ENCODE data around the gene RERE.
A peak's percentile ranks its signal among the peaks of the same experiment; 100 is the strongest.
"Not testable (repeated sequence)": the region's sequence is repeated elsewhere in the genome, so short reads cannot be mapped to it uniquely, and the experiment has no call there.

The RERE gene

GRCh38 chr1:8450312-8450711 is 367.1 kb downstream of the RERE start:
- Mint-ChIP-seq H3K27ac (no peak overlapping the region), H3K9me3 (no peaks in the 10 kb centered on the region), H3K4me1 (peaks cover 21% of the 10 kb centered on the region), H3K4me3 (no peak overlapping the region), H3K27me3 (no peaks in the 10 kb centered on the region)
- ATAC-seq: no peak
- no peak for DNase-seq

- H3K4me1 Mint-ChIP-seq: peaks cover 24% of the 10 kb centered on the region
- H3K4me3 Mint-ChIP-seq: no peak overlapping the region
- ATAC-seq: peak; percentile 48
- DNase-seq: no peak
- no peaks in the 10 kb centered on the region for H3K9me3 Mint-ChIP-seq
- H3K27ac Mint-ChIP-seq: no peak overlapping the region
- no peaks in the 10 kb centered on the region for H3K27me3 Mint-ChIP-seq
These were observed 368.4 kb downstream of the RERE start for GRCh38 chr1:8448911-8449661.

GRCh38 chr1:8448505-8448904 is 368.9 kb downstream of the RERE start:
- DNase-seq, H3K27ac Mint-ChIP-seq, ATAC-seq, H3K27me3 Mint-ChIP-seq, H3K9me3 Mint-ChIP-seq: not testable (repeated sequence)
- Mint-ChIP-seq H3K4me3 (peak overlapping the region in 1 of 2 donors; percentile 27), H3K4me1 (peaks cover 24% of the 10 kb centered on the region)

GRCh38 chr1:8447616-8448150 is 369.8 kb downstream of the RERE start:
- Mint-ChIP-seq H3K27me3 (no peaks in the 10 kb centered on the region), H3K9me3 (no peaks in the 10 kb centered on the region), H3K4me3 (no peak overlapping the region), H3K4me1 (peaks cover 24% of the 10 kb centered on the region), H3K27ac (no peak overlapping the region)
- DNase-seq (no peak), ATAC-seq (no peak)

- not testable (repeated sequence) for H3K27me3 Mint-ChIP-seq, ATAC-seq, H3K9me3 Mint-ChIP-seq, DNase-seq
- Mint-ChIP-seq H3K27ac (peak overlapping the region in 1 of 2 donors; percentile 19), H3K4me1 (peaks cover 24% of the 10 kb centered on the region), H3K4me3 (peak overlapping the region in 1 of 2 donors; percentile 42)
These were observed 371.3 kb downstream of the RERE start for GRCh38 chr1:8446119-8446518.

- ATAC-seq (peak; percentile 15), DNase-seq (no peak)
- no peaks in the 10 kb centered on the region for H3K27me3 Mint-ChIP-seq
- H3K4me3 Mint-ChIP-seq: no peak overlapping the region
- peaks cover 36% of the 10 kb centered on the region for H3K4me1 Mint-ChIP-seq
- H3K27ac Mint-ChIP-seq: no peak overlapping the region
- no peaks in the 10 kb centered on the region for H3K9me3 Mint-ChIP-seq
These were observed 373.8 kb downstream of the RERE start for GRCh38 chr1:8443558-8444194.

- peaks cover 26% of the 10 kb centered on the region for H3K4me1 Mint-ChIP-seq
- no peak overlapping the region for H3K27ac Mint-ChIP-seq
- ATAC-seq (no peak), DNase-seq (no peak)
- H3K9me3 Mint-ChIP-seq: no peaks in the 10 kb centered on the region
- H3K4me3 Mint-ChIP-seq: no peak overlapping the region
- H3K27me3 Mint-ChIP-seq: no peaks in the 10 kb centered on the region
These were observed 376.0 kb downstream of the RERE start for GRCh38 chr1:8441426-8441825.

- no peak for ATAC-seq
- no peak overlapping the region for H3K4me3 Mint-ChIP-seq
- H3K27me3 Mint-ChIP-seq: no peaks in the 10 kb centered on the region
These were observed 378.3 kb downstream of the RERE start for GRCh38 chr1:8439015-8439702.

GRCh38 chr1:8438489-8438888 is 379.0 kb downstream of the RERE start:
- no peak overlapping the region for H3K4me3 Mint-ChIP-seq
- DNase-seq: no peak
- H3K27ac Mint-ChIP-seq: no peak overlapping the region

More at GRCh38 chr1:8439015-8439702, 378.3 kb downstream of the RERE start:
- H3K9me3 Mint-ChIP-seq: no peaks in the 10 kb centered on the region
- no peak for DNase-seq
- H3K27ac Mint-ChIP-seq: no peak overlapping the region
- H3K4me1 Mint-ChIP-seq: peaks cover 12% of the 10 kb centered on the region

GRCh38 chr1:8437347-8437746 is 380.1 kb downstream of the RERE start:
- ATAC-seq: no peak
- H3K4me1 Mint-ChIP-seq: peaks cover 13% of the 10 kb centered on the region
- H3K27me3 Mint-ChIP-seq: no peaks in the 10 kb centered on the region
- no peaks in the 10 kb centered on the region for H3K9me3 Mint-ChIP-seq
- no peak for DNase-seq
- H3K27ac Mint-ChIP-seq: no peak overlapping the region
- H3K4me3 Mint-ChIP-seq: no peak overlapping the region

More at GRCh38 chr1:8438489-8438888, 379.0 kb downstream of the RERE start:
- Mint-ChIP-seq H3K27me3 (no peaks in the 10 kb centered on the region), H3K4me1 (peaks cover 12% of the 10 kb centered on the region), H3K9me3 (no peaks in the 10 kb centered on the region)
- no peak for ATAC-seq

GRCh38 chr1:8435569-8436071 is 381.8 kb downstream of the RERE start:
- Mint-ChIP-seq H3K9me3 (no peaks in the 10 kb centered on the region), H3K4me3 (no peak overlapping the region), H3K27ac (no peak overlapping the region), H3K4me1 (peaks cover 31% of the 10 kb centered on the region), H3K27me3 (no peaks in the 10 kb centered on the region)
- ATAC-seq: no peak
- no peak for DNase-seq

GRCh38 chr1:8434101-8434500 is 383.3 kb downstream of the RERE start:
- DNase-seq (no peak), ATAC-seq (no peak)
- Mint-ChIP-seq H3K27me3 (no peaks in the 10 kb centered on the region), H3K9me3 (no peaks in the 10 kb centered on the region), H3K27ac (no peak overlapping the region), H3K4me3 (no peak overlapping the region), H3K4me1 (peaks cover 36% of the 10 kb centered on the region)

GRCh38 chr1:8431784-8432183 is 385.7 kb downstream of the RERE start:
- ATAC-seq (no peak), DNase-seq (no peak)
- no peaks in the 10 kb centered on the region for H3K27me3 Mint-ChIP-seq
- H3K9me3 Mint-ChIP-seq: no peaks in the 10 kb centered on the region
- peak overlapping the region in 1 of 2 donors; percentile 5 for H3K27ac Mint-ChIP-seq
- H3K4me1 Mint-ChIP-seq: peaks cover 52% of the 10 kb centered on the region
- H3K4me3 Mint-ChIP-seq: no peak overlapping the region

GRCh38 chr1:8431019-8431418 is 386.4 kb downstream of the RERE start:
- ATAC-seq (no peak), DNase-seq (peak; percentile 13 to 15)
- H3K4me1 Mint-ChIP-seq: peaks cover 59% of the 10 kb centered on the region
- H3K9me3 Mint-ChIP-seq: no peaks in the 10 kb centered on the region
- H3K27me3 Mint-ChIP-seq: no peaks in the 10 kb centered on the region
- H3K4me3 Mint-ChIP-seq: no peak overlapping the region
- H3K27ac Mint-ChIP-seq: peak overlapping the region in 1 of 2 donors; percentile 17

- Mint-ChIP-seq H3K4me3 (no peak overlapping the region), H3K4me1 (peaks cover 65% of the 10 kb centered on the region), H3K9me3 (no peaks in the 10 kb centered on the region), H3K27ac (peak overlapping the region in 1 of 2 donors; percentile 3), H3K27me3 (no peaks in the 10 kb centered on the region)
- peak; percentile 88 for ATAC-seq
- peak; percentile 13 to 51 for DNase-seq
These were observed 387.0 kb downstream of the RERE start for GRCh38 chr1:8430476-8430875.
